Measurements from ENCODE around the gene CHPT1. TPM values are rescaled to one million over a fixed set of nuclear protein-coding genes. Genes with fewer than 3 reads are reported as not detected.

The CHPT1 gene
- total and polyA plus RNA-seq, 2 experiments from 2014 or later, result 22.2 to 23.0 TPM

- TF ChIP-seq, protein P1, sequence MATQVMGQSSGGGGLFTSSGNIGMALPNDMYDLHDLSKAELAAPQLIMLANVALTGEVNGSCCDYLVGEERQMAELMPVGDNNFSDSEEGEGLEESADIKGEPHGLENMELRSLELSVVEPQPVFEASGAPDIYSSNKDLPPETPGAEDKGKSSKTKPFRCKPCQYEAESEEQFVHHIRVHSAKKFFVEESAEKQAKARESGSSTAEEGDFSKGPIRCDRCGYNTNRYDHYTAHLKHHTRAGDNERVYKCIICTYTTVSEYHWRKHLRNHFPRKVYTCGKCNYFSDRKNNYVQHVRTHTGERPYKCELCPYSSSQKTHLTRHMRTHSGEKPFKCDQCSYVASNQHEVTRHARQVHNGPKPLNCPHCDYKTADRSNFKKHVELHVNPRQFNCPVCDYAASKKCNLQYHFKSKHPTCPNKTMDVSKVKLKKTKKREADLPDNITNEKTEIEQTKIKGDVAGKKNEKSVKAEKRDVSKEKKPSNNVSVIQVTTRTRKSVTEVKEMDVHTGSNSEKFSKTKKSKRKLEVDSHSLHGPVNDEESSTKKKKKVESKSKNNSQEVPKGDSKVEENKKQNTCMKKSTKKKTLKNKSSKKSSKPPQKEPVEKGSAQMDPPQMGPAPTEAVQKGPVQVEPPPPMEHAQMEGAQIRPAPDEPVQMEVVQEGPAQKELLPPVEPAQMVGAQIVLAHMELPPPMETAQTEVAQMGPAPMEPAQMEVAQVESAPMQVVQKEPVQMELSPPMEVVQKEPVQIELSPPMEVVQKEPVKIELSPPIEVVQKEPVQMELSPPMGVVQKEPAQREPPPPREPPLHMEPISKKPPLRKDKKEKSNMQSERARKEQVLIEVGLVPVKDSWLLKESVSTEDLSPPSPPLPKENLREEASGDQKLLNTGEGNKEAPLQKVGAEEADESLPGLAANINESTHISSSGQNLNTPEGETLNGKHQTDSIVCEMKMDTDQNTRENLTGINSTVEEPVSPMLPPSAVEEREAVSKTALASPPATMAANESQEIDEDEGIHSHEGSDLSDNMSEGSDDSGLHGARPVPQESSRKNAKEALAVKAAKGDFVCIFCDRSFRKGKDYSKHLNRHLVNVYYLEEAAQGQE (IDR thresholded peaks at IDR 0.05; ENCODE audit: unreplicated experiment), result no peak
Observed at GRCh38 chr12:101719566-101719965, 22.1 kb downstream of the CHPT1 start (continued).

- no peaks in the 10 kb centered on the region for H3K27me3 Mint-ChIP-seq (ENCODE audit: insufficient read depth, low read depth, poor library complexity)
- TF ChIP-seq NANOG (IDR thresholded peaks at IDR 0.05; ENCODE audit: borderline replicate concordance) (no peak), STAT1 (IDR thresholded peaks at IDR 0.05; ENCODE audit: unreplicated experiment) (no peak), JUNB (IDR thresholded peaks at IDR 0.05; ENCODE audit: unreplicated experiment) (no peak), CREB1 (CRISPR knock-in tag; IDR thresholded peaks at IDR 0.05; ENCODE audit: low read depth) (no peak), EZH2phosphoT487 (IDR thresholded peaks at IDR 0.05; ENCODE audit: unreplicated experiment) (no peak), POLR2AphosphoS5 (IDR thresholded peaks at IDR 0.05; ENCODE audit: low read depth) (no peak), ZNF331 (CRISPR knock-in tag; IDR thresholded peaks at IDR 0.05; ENCODE audit: low read depth) (no peak), EZH2 (IDR thresholded peaks at IDR 0.05; ENCODE audit: low read depth, unreplicated experiment) (no peak)
- TF ChIP-seq, protein P2, sequence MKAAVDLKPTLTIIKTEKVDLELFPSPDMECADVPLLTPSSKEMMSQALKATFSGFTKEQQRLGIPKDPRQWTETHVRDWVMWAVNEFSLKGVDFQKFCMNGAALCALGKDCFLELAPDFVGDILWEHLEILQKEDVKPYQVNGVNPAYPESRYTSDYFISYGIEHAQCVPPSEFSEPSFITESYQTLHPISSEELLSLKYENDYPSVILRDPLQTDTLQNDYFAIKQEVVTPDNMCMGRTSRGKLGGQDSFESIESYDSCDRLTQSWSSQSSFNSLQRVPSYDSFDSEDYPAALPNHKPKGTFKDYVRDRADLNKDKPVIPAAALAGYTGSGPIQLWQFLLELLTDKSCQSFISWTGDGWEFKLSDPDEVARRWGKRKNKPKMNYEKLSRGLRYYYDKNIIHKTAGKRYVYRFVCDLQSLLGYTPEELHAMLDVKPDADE (IDR thresholded peaks at IDR 0.05), result no peak
- TF ChIP-seq, protein P3, sequence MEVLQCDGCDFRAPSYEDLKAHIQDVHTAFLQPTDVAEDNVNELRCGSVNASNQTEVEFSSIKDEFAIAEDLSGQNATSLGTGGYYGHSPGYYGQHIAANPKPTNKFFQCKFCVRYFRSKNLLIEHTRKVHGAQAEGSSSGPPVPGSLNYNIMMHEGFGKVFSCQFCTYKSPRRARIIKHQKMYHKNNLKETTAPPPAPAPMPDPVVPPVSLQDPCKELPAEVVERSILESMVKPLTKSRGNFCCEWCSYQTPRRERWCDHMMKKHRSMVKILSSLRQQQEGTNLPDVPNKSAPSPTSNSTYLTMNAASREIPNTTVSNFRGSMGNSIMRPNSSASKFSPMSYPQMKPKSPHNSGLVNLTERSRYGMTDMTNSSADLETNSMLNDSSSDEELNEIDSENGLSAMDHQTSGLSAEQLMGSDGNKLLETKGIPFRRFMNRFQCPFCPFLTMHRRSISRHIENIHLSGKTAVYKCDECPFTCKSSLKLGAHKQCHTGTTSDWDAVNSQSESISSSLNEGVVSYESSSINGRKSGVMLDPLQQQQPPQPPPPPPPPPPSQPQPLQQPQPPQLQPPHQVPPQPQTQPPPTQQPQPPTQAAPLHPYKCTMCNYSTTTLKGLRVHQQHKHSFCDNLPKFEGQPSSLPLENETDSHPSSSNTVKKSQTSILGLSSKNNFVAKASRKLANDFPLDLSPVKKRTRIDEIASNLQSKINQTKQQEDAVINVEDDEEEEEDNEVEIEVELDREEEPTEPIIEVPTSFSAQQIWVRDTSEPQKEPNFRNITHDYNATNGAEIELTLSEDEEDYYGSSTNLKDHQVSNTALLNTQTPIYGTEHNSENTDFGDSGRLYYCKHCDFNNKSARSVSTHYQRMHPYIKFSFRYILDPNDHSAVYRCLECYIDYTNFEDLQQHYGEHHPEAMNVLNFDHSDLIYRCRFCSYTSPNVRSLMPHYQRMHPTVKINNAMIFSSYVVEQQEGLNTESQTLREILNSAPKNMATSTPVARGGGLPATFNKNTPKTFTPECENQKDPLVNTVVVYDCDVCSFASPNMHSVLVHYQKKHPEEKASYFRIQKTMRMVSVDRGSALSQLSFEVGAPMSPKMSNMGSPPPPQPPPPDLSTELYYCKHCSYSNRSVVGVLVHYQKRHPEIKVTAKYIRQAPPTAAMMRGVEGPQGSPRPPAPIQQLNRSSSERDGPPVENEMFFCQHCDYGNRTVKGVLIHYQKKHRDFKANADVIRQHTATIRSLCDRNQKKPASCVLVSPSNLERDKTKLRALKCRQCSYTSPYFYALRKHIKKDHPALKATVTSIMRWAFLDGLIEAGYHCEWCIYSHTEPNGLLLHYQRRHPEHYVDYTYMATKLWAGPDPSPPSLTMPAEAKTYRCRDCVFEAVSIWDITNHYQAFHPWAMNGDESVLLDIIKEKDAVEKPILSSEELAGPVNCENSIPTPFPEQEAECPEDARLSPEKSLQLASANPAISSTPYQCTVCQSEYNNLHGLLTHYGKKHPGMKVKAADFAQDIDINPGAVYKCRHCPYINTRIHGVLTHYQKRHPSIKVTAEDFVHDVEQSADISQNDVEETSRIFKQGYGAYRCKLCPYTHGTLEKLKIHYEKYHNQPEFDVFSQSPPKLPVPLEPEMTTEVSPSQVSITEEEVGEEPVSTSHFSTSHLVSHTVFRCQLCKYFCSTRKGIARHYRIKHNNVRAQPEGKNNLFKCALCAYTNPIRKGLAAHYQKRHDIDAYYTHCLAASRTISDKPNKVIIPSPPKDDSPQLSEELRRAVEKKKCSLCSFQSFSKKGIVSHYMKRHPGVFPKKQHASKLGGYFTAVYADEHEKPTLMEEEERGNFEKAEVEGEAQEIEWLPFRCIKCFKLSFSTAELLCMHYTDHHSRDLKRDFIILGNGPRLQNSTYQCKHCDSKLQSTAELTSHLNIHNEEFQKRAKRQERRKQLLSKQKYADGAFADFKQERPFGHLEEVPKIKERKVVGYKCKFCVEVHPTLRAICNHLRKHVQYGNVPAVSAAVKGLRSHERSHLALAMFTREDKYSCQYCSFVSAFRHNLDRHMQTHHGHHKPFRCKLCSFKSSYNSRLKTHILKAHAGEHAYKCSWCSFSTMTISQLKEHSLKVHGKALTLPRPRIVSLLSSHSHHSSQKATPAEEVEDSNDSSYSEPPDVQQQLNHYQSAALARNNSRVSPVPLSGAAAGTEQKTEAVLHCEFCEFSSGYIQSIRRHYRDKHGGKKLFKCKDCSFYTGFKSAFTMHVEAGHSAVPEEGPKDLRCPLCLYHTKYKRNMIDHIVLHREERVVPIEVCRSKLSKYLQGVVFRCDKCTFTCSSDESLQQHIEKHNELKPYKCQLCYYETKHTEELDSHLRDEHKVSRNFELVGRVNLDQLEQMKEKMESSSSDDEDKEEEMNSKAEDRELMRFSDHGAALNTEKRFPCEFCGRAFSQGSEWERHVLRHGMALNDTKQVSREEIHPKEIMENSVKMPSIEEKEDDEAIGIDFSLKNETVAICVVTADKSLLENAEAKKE (CRISPR knock-in tag; IDR thresholded peaks at IDR 0.05), result no peak
- TF ChIP-seq, protein P1 (IDR thresholded peaks at IDR 0.05; ENCODE audit: unreplicated experiment), result no peak
Observed at GRCh38 chr12:101720118-101720517, 22.7 kb downstream of the CHPT1 start.

More at GRCh38 chr12:101720118-101720517, 22.7 kb downstream of the CHPT1 start:
- no peaks in the 10 kb centered on the region for H3K27me3 ChIP-seq (ENCODE audit: insufficient read depth)
- H3K36me3 ChIP-seq (ENCODE audit: insufficient read depth), result no peaks in the 10 kb centered on the region; the same call in 1 of the 2 replicates
- peaks cover 5% of the 10 kb centered on the region; the same call in 1 of the 2 replicates for H3K79me2 ChIP-seq (replicated peaks; ENCODE audit: insufficient read depth)
- H2AFZ ChIP-seq, result no peak overlapping the region
- ATAC-seq, result no peak
- no peaks in the 10 kb centered on the region for H3K36me3 Mint-ChIP-seq (ENCODE audit: low read depth)
- peaks cover 4% of the 10 kb centered on the region; the same call in 2 of the 3 replicates for H3K4me1 Mint-ChIP-seq
- H3K4me3 Mint-ChIP-seq, result no peak overlapping the region
- no peak overlapping the region for H3K4me2 ChIP-seq
- no peaks in the 10 kb centered on the region for H3K9me3 Mint-ChIP-seq
- no peak for DNase-seq (ENCODE audit: low spot score)
- no peaks in the 10 kb centered on the region for H3F3A ChIP-seq (replicated peaks; ENCODE audit: low read depth)
- no peaks in the 10 kb centered on the region; the same call in none of the 2 replicates for H3K4me1 ChIP-seq (ENCODE audit: insufficient read depth)
- H4K20me1 ChIP-seq (replicated peaks; ENCODE audit: insufficient read depth), result no peaks in the 10 kb centered on the region
- no peak overlapping the region for H3K27ac ChIP-seq (ENCODE audit: low read depth)
- no peak overlapping the region for H3K4me3 ChIP-seq
- H3K27ac Mint-ChIP-seq, result no peak overlapping the region
- no peaks in the 10 kb centered on the region for H3K9me2 ChIP-seq (ENCODE audit: insufficient read depth)
